HG03565 (cell line): ENCODE results near the gene KLHL30.

Experiments
- ATAC-seq: cut with Tn5 transposase; IDR thresholded peaks from one replicate; pipeline ENCODE4 v1.9.1; 2021; ENCODE audit warnings: mild to moderate bottlenecking, moderate library complexity; ENCODE audit not compliant: unreplicated experiment

The KLHL30 gene

GRCh38 chr2:238117199-238118154 is 21.0 kb upstream of the KLHL30 start:
- ATAC-seq: no peak

DNA sequence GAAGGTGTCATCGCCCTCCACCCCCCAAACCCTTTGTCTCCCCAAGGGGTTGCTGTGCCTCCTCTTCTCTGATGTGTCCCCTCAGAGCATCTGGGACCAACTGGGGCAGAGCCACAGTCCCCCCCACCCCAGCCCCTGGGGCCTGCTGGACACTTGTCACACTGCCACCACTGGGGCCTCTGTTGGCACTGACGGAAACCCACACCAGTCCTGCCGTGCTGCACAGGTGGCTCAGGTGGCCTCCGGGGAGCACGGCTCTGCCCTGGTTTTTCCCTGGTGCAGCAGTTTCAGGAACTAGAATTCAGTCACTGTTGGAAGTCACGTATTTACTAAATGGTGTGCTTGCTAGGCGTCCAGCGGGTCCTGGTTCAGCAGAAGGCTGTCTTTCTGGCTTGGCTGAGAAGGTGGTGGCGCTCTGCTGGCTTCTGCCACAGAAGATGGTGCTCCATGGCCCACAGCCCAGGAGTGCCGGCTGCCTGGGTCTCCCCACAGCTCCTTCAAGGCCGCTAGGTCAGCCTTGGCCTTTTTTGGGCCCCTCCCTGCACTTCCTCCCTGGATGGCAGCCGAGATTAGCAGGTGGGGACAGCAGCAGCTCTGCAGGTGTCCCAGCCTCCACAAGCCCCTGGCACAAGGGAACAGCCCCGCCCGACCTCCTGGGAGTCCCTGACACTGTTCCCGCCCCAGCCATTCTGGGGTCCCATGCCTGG is 18.6 kb upstream of the KLHL30 start:
- no peak for ATAC-seq

DNA sequence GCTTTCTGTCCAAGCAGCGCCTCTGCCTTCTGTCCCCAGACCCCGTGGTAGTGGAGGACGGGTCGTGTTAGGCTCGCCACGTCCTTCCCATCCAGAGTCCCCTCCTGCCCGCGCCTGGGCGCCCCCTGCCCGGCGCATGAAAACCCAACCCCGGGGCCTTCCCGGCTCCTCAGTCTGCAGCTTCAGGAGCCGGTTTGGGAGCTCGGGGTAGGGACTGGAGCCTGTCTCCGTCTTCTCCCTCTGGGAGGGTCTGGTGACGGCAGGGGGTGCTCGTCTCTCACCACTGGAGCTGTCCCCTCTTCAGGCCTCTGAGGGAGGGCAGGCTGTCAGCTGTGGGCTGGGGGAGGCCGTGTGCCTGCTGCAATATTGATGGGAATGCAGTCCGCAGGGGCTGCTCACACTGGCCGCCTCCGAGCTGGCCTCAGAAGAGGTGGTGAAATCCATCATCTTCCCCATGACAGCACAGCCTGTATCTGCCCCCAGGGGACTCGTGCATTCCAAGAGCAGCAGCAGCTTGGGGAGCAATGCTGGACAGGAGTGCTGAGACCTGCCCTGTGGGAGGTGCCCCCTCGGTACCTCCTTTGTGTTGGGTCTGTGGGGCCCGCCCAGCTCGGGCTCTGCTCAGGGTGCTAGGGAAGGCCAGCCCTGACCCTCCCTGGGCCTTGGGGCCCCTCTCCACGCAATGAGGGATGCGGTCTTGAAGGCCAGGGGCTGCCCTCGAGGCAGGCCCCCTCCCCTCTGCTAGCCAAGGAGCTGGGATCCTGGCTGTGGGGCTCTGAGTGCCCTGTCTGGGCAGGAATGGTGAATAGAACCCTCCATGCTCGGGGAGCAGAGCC is 17.8 kb upstream of the KLHL30 start:
- no peak for ATAC-seq

DNA sequence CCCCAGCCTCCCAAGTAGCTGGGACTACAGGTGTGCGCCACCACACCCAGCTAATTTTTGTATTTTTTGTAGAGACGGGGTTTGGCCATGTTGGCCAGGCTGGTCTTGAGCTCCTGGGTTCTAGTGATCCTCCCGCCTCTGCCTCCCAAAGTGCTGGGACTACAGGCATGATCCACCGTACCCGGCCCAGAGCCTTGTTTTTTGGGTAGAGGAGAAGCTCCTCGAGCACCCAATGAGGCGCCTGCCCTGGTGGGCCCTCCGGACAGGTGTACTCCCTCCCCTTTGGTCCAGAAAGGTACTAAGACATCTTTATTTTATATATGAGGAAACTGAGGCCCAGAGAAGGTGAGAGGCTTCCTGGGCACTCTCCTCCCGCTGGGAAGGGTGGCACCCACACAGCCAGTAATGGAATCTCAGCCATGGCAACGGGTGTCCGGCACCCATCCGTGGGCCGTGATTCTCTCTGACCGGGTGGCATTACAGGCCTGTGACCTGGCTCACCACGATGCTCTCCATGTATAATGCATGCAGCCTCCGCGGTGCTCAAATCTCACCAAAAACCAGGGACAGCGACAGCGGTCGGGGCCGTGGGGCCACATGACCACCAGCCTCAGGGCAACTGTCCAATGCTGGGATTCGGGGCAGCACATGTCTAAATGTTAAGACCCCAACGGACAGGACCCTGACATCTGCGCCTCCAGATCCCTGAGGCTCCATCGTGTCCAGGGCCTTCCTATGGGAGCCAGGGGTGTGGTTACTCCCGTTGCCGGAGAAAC is 16.8 kb upstream of the KLHL30 start:
- no peak for ATAC-seq

DNA sequence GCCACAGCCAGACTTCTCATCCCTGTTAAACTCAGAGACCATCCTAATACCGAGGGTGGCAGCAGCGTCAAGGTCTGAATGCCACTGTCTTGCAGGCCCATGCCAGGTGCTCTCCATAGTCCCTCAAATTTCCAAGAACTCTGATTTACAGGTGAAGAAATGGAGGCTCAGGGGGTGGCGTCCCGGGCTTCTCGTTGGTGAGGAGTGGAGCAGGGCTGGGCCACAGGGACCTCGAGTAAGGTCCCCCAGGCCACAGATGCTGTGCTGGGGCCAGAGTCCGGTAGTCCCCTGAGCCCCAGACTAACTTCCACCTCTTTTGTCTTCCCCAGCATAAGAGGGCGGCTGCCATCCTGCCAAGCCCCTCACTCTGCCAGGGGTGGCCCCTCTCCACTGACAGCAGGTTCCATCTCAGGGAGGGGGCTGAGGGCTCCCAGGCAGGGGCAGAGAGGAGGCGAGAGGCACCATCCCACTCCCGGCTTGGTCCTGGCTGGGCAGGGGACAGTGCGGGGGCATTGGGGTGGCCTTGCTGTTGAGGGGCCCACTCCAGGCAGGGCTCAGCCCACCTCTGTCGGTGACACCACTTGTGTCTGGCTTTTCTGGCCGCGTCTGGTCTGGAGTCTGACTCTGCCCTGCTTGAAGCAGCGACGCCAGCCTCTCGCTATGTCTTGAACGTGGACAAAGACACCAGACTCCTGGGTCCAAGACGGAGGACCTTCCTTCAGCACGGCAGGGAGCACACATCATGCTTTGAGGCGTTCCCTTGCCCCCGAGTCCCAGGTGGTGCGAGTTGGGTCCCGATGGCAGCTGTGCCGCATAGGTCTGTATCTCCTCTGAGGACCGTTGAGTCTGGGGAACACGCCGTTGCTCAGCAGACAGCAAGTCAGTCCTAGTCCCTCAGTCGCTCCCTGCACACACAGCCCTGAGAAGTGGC is 15.9 kb upstream of the KLHL30 start:
- no peak for ATAC-seq

- ATAC-seq: no peak
Observed at GRCh38 chr2:238123218-238123971, 15.1 kb upstream of the KLHL30 start.

DNA sequence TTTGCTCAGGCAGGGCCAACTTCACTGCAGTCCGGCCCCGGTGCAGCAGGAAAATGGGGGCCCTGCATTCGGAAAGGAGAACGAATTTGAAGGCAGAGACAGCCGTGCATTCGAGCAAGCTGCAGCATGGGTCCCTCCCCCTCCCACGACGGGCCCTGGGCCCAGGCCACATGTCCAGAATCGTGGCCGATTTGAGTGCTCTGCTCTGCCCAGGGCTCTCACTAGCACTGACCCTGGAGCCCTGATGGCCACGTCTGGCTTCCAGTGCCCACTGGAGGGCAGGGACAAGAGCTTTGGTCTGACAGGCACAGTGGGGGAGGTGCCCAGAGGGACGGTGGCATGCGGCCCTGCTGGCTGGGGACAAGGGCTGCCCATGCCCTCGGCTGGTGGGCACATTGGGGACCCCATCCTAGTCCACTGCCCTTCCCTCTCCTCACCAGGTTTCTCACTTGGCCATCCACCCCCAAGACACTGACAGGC is 14.4 kb upstream of the KLHL30 start:
- no peak for ATAC-seq

DNA sequence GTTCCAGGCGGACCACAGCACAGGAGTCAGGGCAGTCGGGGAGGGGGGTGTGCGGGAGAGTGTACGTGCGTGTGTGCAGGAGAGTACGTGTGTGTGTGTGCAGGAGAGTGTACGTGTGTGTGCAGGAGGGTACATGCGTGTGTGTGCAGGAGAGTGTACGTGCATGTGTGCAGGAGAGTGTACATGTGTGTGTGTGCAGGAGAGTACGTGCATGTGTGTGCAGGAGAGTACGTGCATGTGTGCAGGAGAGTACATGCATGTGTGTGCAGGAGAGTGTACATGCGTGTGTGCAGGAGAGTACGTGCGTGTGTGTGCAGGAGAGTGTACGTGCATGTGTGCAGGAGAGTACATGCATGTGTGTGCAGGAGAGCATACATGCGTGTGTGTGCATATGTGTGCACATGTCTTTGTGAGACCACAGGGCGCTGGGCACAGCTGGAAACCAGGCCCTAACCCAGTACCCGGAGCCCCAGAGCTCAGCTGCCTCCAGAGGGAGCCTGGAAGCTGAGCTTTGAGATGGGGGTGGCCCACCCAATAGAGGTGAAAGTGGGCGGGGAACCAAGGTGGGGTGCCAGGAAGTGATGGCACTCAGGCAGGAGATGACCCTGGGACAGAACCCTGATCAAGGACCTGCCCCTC is 13.9 kb upstream of the KLHL30 start:
- ATAC-seq: no peak

DNA sequence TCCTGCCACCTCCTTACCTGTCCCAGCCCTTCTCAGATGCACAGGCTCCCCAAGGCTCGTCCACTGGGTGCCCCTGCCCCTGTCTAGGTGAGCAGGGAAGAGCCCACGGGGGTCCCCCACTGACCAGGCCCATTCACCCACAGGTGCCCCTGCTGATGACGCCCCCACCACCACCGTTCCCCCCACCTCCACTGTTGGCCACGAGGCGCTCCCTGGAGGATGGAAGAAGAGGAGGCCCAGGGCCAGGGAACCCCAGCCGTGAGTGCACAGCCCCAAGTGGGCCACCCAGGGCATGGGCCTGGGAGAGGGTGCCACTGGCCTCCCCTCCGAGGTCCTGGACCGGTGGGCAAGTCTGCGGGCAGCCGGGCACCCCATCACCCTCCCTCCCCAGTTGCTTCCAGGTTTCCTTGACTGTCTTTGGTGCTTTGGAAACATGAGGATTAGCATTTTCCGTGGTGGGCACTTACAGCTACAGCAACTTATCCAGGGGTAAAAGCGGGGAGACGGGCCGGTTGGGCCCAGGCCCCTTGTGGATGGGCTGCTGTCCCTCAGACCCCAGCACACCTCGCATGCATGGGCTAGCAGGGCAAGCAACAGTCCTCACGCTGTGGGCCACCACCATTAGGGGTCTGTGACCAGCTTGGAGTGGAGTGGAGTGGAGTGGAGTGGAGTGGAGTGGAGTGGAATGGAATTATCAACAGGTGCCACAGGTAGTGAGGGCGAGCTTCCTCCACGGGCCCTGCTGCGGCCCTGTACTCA is 13.2 kb upstream of the KLHL30 start:
- no peak for ATAC-seq

DNA sequence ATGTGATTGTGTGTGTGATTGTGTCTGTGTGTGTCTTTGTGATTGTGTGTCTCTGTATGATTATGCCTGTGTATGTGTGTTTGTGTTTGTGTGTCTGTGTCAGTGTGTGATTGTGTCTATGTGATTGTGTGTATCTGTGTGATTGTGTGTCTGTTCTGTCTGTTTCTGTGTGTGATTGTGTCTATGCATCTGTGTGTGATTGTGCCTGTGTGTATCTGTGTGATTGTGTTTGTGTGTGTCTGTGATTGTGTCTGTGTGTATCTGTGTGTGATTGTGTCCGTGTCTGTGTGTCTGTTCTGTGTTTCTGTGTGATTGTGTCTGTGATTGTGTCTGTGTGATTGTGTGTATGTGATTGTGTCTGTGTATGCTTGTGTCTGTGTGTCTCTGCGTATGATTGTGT is 12.1 kb upstream of the KLHL30 start:
- ATAC-seq: no peak

GRCh38 chr2:238126775-238127164 is 11.7 kb upstream of the KLHL30 start:
- no peak for ATAC-seq

DNA sequence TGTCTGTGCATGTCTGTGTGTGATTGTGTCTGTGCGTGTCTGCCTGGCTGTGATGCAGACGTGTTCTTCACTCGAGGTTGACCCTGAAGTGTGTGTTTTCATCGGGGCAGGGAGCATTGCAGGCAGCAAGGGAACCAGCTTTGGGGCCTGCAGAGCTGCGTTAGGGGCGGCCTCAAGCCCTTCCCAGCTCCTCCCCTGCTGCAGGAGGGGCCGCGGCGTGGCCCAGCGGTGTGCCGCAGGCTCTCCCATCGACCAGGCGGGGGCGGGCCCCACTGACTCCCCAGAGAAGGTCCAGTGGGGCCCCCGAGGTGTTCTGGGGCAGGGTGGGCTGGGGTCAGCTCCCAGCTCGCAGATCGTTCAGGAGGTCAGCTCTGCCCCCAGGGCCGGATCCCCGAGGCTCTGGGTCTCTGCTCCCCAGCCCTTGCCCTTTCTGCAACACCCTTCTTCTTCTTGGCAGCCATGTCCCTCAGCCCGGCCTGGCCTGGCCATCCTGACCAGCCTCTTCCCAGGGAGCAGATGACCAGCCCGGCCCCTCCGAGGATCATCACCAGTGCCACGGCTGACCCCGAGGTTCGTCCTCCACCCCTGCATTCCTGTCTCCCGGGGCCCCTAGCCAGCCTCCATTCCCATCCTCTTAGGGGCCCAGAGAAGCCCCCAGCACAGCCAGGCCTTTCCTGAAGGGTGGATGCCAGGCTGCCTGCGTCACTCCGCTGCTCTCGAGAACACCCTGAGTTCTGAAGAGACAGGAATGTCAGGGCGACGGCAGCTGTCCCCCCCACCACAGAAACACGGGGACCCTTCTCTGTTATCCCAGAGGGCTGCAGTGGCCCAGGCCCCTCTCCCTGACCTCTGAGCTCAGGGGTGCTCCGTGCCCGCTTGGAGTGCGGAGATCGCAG is 11.1 kb upstream of the KLHL30 start:
- ATAC-seq: no peak

GRCh38 chr2:238128061-238128440 is 10.4 kb upstream of the KLHL30 start:
- no peak for ATAC-seq

- no peak for ATAC-seq
Observed at GRCh38 chr2:238128534-238129001, 9.9 kb upstream of the KLHL30 start.

GRCh38 chr2:238129166-238130010 is 9.1 kb upstream of the KLHL30 start:
- no peak for ATAC-seq
